PFSK-1 (cell line): ENCODE results near the gene VTI1B.

ENCODE experiments used
- POLR2AphosphoS5 ChIP-seq: IDR thresholded peaks from 2 replicates; pipeline ENCODE4 v1.6.1; 2012; ENCODE audit warnings: low read depth, mild to moderate bottlenecking, control low read depth, low read length, moderate library complexity
- TAF1 ChIP-seq: IDR thresholded peaks from 2 replicates; pipeline ENCODE4 v1.6.1; 2012; ENCODE audit warnings: low read length, control low read depth, borderline replicate concordance; ENCODE audit not compliant: insufficient read depth

GRCh38 chr14:67680941-67681340 is 6.5 kb upstream of the VTI1B start:
- TF ChIP-seq TAF1, result no peak
- no peak for TF ChIP-seq POLR2AphosphoS5
